ENCODE data around the gene DR1. TPM values are rescaled to one million over a fixed set of nuclear protein-coding genes. Genes with fewer than 3 reads are reported as not detected.

The DR1 gene
- total and polyA plus RNA-seq, 10 of the 15 experiments (the other 5 are each of a cell fraction or from before 2014, with no cell fraction given), result 7.4 to 56.1 (median 35.4) TPM

GRCh38 chr1:93369734-93370133 lies 24.0 kb downstream of the DR1 start (continued):
- TF ChIP-seq EGR1 (IDR thresholded peaks at IDR 0.05; ENCODE audit: borderline replicate concordance in 1 of 2, low read depth in 2 of 2, low read length in 2 of 2), result no peak

- FAIRE-seq, result no peak
- ChIA-PET SMC1A (ENCODE audit: uncharacterized antibody, unreplicated experiment) (interaction anchor here (1.2 kb wide), 1 partner anchor 437 kb away, joined by 4 read pairs; no protein-coding TSS in a partner anchor), CTCF (no interaction called here), POLR2A (no interaction called here), RAD21 (ENCODE audit: unreplicated experiment) (no interaction called here)
- H4K20me1 ChIP-seq (ENCODE audit: control insufficient read depth, insufficient read depth), result no peaks in the 10 kb centered on the region
- H2AFZ ChIP-seq (ENCODE audit: control insufficient read depth, low read depth, low read length), result no peak overlapping the region
- no peak for TF ChIP-seq STAT3 (IDR thresholded peaks at IDR 0.05; ENCODE audit: low read depth, low read length)
- no peak for TF ChIP-seq SMC3 (IDR thresholded peaks at IDR 0.05; ENCODE audit: borderline replicate concordance, low read length)
- no peak for TF ChIP-seq USF2 (IDR thresholded peaks at IDR 0.05; ENCODE audit: borderline replicate concordance, low read depth, low read length)
- intact Hi-C loops (cut with micrococcal nuclease; ENCODE audit: unreplicated experiment) (no loop called here), in situ Hi-C loops (cut with MboI) (no loop called here)
- WGBS (ENCODE audit: insufficient coverage, insufficient replicate concordance, low lambda C conversion rate, missing lambda C conversion rate), result 98% methylated on average over 5 of the region's 5 CpGs
- no peaks in the 10 kb centered on the region for H3K27me3 ChIP-seq (replicated peaks in 1 of 2; ENCODE audit: control insufficient read depth in 2 of 2, insufficient read depth in 2 of 2, low read length in 1 of 2)
- no peak overlapping the region for H3K4me2 ChIP-seq (ENCODE audit: control insufficient read depth, insufficient read depth)
- no peak overlapping the region for H3K9ac ChIP-seq (ENCODE audit: control insufficient read depth, insufficient read depth, low read length)
- no peaks in the 10 kb centered on the region for H3K4me1 ChIP-seq (ENCODE audit: control insufficient read depth, insufficient read depth, low read length)
- no peaks in the 10 kb centered on the region for H3K9me3 ChIP-seq (replicated peaks; ENCODE audit: control insufficient read depth, insufficient read depth, low read length)
- no peak overlapping the region for H3K27ac ChIP-seq (ENCODE audit: control insufficient read depth, insufficient read depth)
- no TSS peak for BruUV-seq (replicated peaks)
- no peak for ATAC-seq
- H3K4me3 ChIP-seq, result no peak overlapping the region
- H3K36me3 ChIP-seq (ENCODE audit: control insufficient read depth in 2 of 2, insufficient read depth in 2 of 2, low read length in 1 of 2), result no peaks in the 10 kb centered on the region
- no peak for DNase-seq (ENCODE audit: low read depth, low spot score)
- no peaks in the 10 kb centered on the region for H3K79me2 ChIP-seq (ENCODE audit: control insufficient read depth, insufficient read depth, low read length)
Observed at GRCh38 chr1:93374334-93375106, 28.8 kb downstream of the DR1 start.

Data from GM12878 (cell line).